Measurements from ENCODE around the gene ARPC2.
"Not testable (repeated sequence)": the region's sequence is repeated elsewhere in the genome, so short reads cannot be mapped to it uniquely, and the experiment has no call there.

Gene ARPC2

GRCh38 chr2:218264773-218265561 lies 48.0 kb downstream of the ARPC2 start:
- DNase-seq = no peak
- TF ChIP-seq GATA1 (IDR thresholded peaks at IDR 0.05; ENCODE audit: low read depth, low read length) = no peak
- TF ChIP-seq POLR2A (IDR thresholded peaks at IDR 0.05; ENCODE audit: low read length) = no peak

DNA sequence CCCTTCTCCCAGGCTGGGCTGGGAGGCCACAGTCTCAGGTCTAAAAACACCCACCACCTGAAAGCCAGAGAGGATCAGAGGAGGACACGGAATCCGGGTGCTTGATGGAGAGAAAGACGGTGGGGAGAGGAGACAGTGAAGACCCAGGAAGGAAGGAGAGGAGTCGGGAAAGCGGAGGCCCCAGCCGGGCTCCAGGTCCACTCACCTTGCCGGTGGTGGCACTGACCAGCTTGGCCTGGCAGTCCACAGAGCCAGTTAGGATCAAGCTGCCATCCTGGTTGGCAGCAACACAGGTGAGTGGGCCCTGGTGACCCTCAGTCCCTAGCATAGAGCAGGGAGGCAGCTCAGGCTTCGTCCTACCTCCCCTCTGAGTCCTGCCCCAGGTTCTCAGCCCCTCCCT lies 48.6 kb downstream of the ARPC2 start:
- TF ChIP-seq GATA1 (IDR thresholded peaks at IDR 0.05; ENCODE audit: low read depth, low read length) = no peak
- no peak for TF ChIP-seq POLR2A (IDR thresholded peaks at IDR 0.05; ENCODE audit: low read length)
- no peak for DNase-seq

DNA sequence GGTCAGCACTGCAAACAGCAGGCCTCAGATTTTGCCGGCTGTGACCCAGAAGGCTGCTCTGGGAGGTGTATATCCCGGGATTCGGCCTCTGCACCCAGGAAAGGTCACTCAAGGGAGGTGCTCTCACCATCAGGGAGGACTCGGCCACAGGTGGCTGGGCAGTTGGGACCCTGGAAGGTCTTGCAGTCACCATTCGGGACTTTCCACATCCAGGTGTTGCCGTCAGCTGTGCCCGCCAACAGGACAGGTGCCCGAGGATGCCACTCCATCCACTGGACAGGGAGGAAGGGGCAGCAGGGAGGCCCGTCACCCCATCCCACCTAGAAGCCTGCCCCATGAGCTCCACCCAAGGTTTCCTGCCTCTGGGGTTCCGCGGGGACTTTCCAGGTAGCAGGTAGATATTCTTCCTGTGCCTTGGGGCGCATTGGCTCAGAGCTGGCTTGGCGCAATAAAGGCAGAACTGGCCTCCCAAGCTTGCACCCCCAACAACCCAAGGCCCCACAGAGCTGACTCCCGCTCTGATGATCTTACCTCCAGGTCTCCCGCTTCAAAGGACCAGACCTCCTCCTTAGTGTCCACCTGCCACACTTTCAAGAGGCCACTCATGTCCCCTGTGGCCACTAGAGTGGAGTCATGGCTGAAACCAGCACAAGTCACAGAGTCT lies 49.5 kb downstream of the ARPC2 start:
- DNase-seq = no peak
- TF ChIP-seq POLR2A (IDR thresholded peaks at IDR 0.05; ENCODE audit: low read length) (no peak), GATA1 (IDR thresholded peaks at IDR 0.05; ENCODE audit: low read depth, low read length) (no peak)

GRCh38 chr2:218267259-218267658 lies 50.3 kb downstream of the ARPC2 start:
- no peak for DNase-seq
- no peak for TF ChIP-seq POLR2A (IDR thresholded peaks at IDR 0.05; ENCODE audit: low read length)
- TF ChIP-seq GATA1 (IDR thresholded peaks at IDR 0.05; ENCODE audit: low read depth, low read length) = no peak

DNA sequence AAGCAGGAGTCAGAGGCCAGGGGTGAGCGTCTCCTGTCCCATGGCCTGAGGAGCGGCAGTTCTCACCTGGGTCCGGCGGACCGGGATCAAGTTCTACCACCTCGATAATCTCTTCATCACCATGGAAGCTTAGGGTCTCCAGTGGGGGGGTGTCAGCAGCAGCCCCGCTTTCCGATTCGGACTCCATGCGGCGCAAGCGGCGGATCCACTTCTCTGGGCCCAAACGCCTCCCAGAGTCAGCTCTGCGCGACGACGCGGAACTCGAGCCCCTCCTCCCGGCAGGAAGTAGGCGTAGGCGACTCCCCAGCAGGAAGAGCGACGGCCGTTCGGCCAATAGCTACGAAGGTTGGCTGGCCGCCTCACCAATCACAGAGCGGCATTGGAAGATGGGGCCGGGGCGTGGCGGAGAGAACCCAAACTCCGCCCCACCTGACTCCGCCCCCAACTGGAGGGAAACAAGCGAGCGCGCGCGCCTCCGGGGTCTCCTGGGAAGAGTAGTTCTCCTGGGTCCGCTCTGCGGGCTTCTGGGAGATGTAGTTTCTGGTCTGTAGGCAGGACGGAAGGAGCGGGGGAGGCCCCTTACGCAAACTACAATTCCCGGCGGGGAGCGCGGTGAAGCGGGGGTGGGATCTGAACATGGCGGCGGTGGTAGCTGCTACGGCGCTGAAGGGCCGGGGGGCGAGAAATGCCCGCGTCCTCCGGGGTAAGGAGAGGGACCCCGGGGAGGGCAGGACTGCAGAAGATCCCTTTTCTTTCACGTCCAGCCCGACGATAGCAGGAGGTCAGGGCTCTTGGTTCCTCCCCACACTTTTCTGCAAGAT lies 53.1 kb downstream of the ARPC2 start, which contains the start of the genes AAMP and PNKD:
Gene AAMP, minus strand, starts transcription at position 238 of the 821 bp plus-strand sequence. Its CDS starts 51 bp downstream, at position 187.
Gene PNKD, plus strand, starts transcription at position 620 of the 821 bp plus-strand sequence. Its CDS starts 17 bp downstream, at position 637.
- DNase-seq = peak; percentile 100
- TF ChIP-seq POLR2A (IDR thresholded peaks at IDR 0.05; ENCODE audit: low read length) = peak; percentile 69
- no peak for TF ChIP-seq GATA1 (IDR thresholded peaks at IDR 0.05; ENCODE audit: low read depth, low read length)

DNA sequence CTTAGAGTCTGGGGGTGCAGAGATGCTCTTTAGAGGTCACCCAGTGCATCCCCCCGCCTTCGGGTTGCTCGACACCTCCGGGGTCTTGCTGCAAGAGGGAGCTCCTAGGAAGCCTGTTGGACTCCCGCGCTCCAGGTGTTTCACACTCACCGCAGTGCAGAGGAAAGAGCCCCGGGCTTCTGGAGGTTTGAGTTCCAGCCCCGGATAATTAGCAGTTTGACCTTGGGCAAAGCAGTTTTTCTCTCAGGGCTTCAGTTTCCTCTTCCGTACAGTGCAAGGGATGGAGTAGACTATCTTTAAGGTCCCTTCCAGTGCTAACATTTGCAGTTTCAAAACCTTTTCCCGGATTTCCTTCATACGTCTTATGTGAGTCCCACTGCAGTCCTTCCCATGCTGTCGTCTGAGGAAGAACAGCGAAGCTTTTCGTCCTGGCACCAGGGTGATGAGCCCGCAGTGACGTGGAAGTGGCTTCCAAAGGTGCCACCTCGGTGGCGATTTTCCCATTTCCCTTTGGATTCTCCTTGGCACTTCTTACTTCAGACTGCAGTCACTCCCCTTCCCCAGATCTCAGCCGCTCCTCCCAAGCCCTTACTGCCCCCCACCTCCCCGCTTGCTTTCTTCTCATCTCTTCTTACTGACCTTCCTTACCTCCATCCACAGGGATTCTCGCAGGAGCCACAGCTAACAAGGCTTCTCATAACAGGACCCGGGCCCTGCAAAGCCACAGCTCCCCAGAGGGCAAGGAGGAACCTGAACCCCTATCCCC lies 53.9 kb downstream of the ARPC2 start:
- DNase-seq = peak; percentile 60 to 75
- TF ChIP-seq GATA1 (IDR thresholded peaks at IDR 0.05; ENCODE audit: low read depth, low read length) = no peak
- no peak for TF ChIP-seq POLR2A (IDR thresholded peaks at IDR 0.05; ENCODE audit: low read length)

DNA sequence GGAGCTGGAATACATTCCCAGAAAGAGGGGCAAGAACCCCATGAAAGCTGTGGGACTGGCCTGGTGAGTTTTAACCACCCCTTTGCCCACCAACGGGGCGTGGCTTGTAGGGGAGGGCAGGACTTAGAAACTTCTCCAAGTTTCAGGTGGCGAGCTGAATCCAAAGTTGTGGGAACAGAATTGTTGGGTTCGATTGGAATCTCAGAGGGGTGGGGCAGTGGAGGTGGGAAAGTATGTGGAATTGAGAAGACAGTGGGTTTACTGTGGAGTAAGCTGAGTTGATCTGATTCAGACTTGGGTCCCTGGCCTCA lies 54.5 kb downstream of the ARPC2 start:
- TF ChIP-seq POLR2A (IDR thresholded peaks at IDR 0.05; ENCODE audit: low read length) (no peak), GATA1 (IDR thresholded peaks at IDR 0.05; ENCODE audit: low read depth, low read length) (no peak)
- peak in 1 of 2 experiments; percentile 70 for DNase-seq

DNA sequence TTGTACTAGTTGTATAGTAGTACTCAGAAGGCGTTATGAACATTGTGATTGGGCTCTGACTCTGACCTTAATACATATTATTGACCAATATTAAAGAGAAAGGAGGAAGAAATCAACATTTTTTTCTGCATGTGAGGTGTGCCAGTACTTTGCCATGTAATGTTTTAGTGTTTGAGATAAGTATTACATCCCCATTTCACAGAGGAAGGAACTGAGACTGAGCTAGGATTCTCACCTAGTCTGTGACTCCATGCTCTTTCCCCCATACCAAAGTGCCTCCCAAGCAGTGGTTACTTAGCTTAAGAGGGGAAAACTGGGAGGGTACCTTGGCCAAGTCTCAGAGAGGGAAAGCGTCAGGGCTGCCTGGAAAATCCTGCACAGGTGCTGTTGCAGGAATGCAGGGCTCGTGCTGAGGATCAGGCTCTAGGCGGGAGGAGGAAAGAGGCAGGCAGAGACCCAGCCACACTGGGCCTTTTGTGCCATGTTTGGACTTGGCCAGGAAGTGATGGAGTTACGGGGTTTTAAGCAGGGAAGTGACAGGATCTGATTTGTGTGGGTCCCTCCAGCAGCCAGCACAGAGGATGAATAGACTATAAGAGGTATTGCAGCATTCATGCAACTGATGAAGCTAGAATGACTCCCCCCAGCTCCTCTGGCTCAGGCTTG lies 55.0 kb downstream of the ARPC2 start:
- peak in 1 of 2 experiments; percentile 62 for DNase-seq
- TF ChIP-seq GATA1 (IDR thresholded peaks at IDR 0.05; ENCODE audit: low read depth, low read length) (no peak), POLR2A (IDR thresholded peaks at IDR 0.05; ENCODE audit: low read length) (peak; percentile 42)

GRCh38 chr2:218272531-218273212 lies 55.7 kb downstream of the ARPC2 start:
- TF ChIP-seq POLR2A (IDR thresholded peaks at IDR 0.05; ENCODE audit: low read length) (peak; percentile 61), GATA1 (IDR thresholded peaks at IDR 0.05; ENCODE audit: low read depth, low read length) (no peak)
- DNase-seq = peak; percentile 89 to 94

DNA sequence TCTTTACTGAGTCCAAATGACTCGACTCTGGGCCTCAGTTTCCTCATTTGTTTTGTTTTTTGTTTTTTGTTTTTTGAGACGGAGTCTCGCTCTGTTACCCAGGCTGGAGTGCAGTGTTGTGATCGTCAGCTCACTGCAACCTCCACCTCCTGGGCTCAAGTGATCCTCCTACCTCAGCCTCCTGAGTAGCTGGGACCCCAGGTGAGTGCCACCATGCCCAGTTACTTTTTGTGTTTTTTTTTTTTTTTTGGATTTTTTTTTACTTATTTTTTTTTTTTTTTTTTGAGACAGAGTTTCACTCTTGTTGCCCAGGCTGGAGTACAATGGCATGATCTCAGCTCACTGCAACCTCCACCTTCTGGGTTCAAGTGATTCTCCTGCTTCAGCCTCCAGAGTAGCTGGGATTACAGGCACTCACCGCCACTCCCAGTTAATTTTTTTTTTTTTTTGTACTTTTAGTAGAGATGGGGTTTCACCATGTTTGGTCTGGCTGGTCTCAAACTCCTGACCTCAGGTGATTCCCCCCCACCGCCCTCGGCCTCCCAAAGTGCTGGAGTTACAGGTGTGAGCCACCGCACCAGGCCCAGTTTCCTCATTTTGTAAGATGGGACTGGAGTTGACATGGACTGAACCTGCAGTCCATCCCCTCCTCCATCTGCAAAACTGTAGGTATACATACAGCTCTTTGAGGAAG lies 56.4 kb downstream of the ARPC2 start:
- not testable (repeated sequence) for DNase-seq

DNA sequence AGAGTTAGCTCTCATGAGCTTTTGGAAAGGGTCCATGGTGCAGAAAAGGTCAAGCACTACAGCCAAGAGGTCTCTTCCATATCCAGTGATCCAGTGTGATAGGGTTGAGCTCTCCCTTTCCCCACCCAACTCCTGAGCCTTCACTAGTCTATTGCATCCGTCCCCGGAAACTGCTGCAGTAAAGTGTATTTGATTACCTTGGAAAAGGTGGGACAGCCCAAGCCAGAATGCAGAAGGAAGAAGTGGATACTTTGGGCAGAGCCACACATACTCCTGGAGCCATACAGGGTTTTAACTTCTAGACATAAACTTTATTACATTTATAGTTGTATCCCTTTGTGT lies 56.9 kb downstream of the ARPC2 start:
- no peak for DNase-seq
- TF ChIP-seq GATA1 (IDR thresholded peaks at IDR 0.05; ENCODE audit: low read depth, low read length) (no peak), POLR2A (IDR thresholded peaks at IDR 0.05; ENCODE audit: low read length) (no peak)

DNA sequence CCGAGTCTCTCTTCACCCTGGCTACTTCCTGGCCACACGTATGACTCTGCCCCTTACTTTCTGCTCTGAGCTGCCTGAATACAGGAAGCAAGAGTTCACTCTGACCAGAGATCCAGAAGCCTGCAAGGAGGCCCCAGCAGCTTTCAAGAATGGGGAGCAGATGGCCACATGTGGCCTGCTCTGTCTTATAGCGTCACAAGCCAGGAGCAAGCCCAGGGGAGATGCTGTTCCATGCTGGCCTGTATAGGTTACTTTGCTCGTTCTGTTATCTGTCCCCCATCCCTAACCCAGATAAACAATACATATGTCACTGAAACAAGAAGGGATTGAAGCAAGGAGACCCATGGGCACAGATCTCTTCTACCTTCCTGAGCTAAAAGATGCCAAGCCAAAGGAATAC lies 57.6 kb downstream of the ARPC2 start:
- TF ChIP-seq POLR2A (IDR thresholded peaks at IDR 0.05; ENCODE audit: low read length) (no peak), GATA1 (IDR thresholded peaks at IDR 0.05; ENCODE audit: low read depth, low read length) (no peak)
- DNase-seq = no peak
